A549 (cell line): ENCODE data around the gene ACOXL. TPM values are rescaled to one million over a fixed set of nuclear protein-coding genes. Genes with fewer than 3 reads are reported as not detected.

Experiments
- ATAC-seq, 2 experiments: fragments of 200-7000 bp in 1 of 2; fragments of >200 bp in 1 of 2; cut with Nextera tagmentation in 1 of 2; cut with Tn5 transposase in 1 of 2; 3 replicates each; pipeline versions ENCODE4 v1.8.0 to v1.9.1; 2018 to 2020; ENCODE audit warnings: mild to moderate bottlenecking in 1 of 2, moderate library complexity in 1 of 2
- CTCF ChIA-PET: fragments of 300-600 bp; sonication (Branson Sonifier 250); formaldehyde crosslinking; extraction: SDS; loops from one replicate; lab custom pipeline; 2021; ENCODE audit warnings: antibody characterized with exemption, inconsistent platforms; lab: Yijun Ruan, JAX
- POLR2A ChIA-PET: fragments of 350-600 bp; formaldehyde crosslinking; extraction: SDS; loops from one replicate; lab custom pipeline; 2021; ENCODE audit warnings: antibody characterized with exemption, inconsistent platforms; lab: Yijun Ruan, JAX
- DNase-seq, 2 experiments: peaks; one replicate each; pipeline versions ENCODE4 v3.0.0 to v3.0.0-alpha.2; 2011 to 2016; ENCODE audit warnings: low read depth in 1 of 2, low spot score in 1 of 2
- FAIRE-seq: peaks from 2 replicates; lab custom pipeline; 2011; peaks lifted over from hg19 to GRCh38; lab: Jason Lieb, UNC
- H3K27ac ChIP-seq, 2 experiments: fragments of >200 bp; sonication (Bioruptor Twin); formaldehyde crosslinking; 3 replicates each; pipeline ENCODE4 v1.5.1; 2016 to 2017
- H3K4me1 ChIP-seq: fragments of >200 bp; sonication (Bioruptor Twin); formaldehyde crosslinking; 3 replicates; pipeline ENCODE4 v1.6.1; 2016
- H3K4me2 ChIP-seq: fragments of >200 bp; sonication (Bioruptor Twin); formaldehyde crosslinking; 3 replicates; pipeline ENCODE4 v1.6.1; 2016
- H3K4me3 ChIP-seq: fragments of >200 bp; sonication (Bioruptor Twin); formaldehyde crosslinking; 3 replicates; pipeline ENCODE4 v1.5.1; 2016
- H3K9me3 ChIP-seq: fragments of >200 bp; sonication (Bioruptor Twin); formaldehyde crosslinking; 3 replicates; pipeline ENCODE4 v1.6.1; 2016
- CEBPB ChIP-seq, 2 experiments: fragments of >200 bp in 1 of 2; sonication (Bioruptor Twin) in 1 of 2; formaldehyde crosslinking in 1 of 2; IDR thresholded peaks; 2 replicates each; pipeline ENCODE4 v1.6.1; 2012 to 2016
- E2F6 ChIP-seq: IDR thresholded peaks from 2 replicates; pipeline ENCODE4 v1.6.1; 2012; ENCODE audit warnings: low read depth, borderline replicate concordance
- EHMT2 ChIP-seq: fragments of 200-600 bp; sonication (generic); IDR thresholded peaks from 2 replicates; pipeline ENCODE4 v1.6.1; 2016; ENCODE audit warnings: antibody characterized with exemption, low read depth, mild to moderate bottlenecking, moderate library complexity
- ELK1 ChIP-seq: fragments of 150-350 bp; IDR thresholded peaks from 2 replicates; pipeline ENCODE4 v1.6.1; 2014; ENCODE audit warnings: low read depth, mild to moderate bottlenecking, low read length
- EP300 ChIP-seq, 2 experiments: fragments of >200 bp; sonication (Bioruptor Twin); formaldehyde crosslinking; IDR thresholded peaks; 2 replicates in 1 of 2; 3 replicates in 1 of 2; pipeline ENCODE4 v1.6.1; 2016 to 2017
- ESRRA ChIP-seq: fragments of 150-350 bp; IDR thresholded peaks from 2 replicates; pipeline ENCODE4 v1.6.1; 2014; ENCODE audit warnings: mild to moderate bottlenecking, low read length, borderline replicate concordance
- FOXS1 ChIP-seq: fragments of 250-450 bp; sonication (Bioruptor Pico); IDR thresholded peaks from 2 replicates; pipeline ENCODE4 v1.5.0; 2020; ENCODE audit warnings: mild to moderate bottlenecking, moderate library complexity
- GATA3 ChIP-seq: IDR thresholded peaks from 2 replicates; pipeline ENCODE4 v1.6.1; 2012; ENCODE audit warnings: borderline replicate concordance
- HEYL ChIP-seq: fragments of 250-450 bp; sonication (Bioruptor Pico); IDR thresholded peaks from 2 replicates; pipeline ENCODE4 v1.8.0; 2021; ENCODE audit warnings: mild to moderate bottlenecking, moderate library complexity
- HOXB5 ChIP-seq: fragments of 250-450 bp; sonication (Bioruptor Pico); IDR thresholded peaks from 2 replicates; pipeline ENCODE4 v1.5.0; 2020; ENCODE audit warnings: mild to moderate bottlenecking, moderate library complexity
- JUNB ChIP-seq: fragments of >200 bp; sonication (Bioruptor Twin); formaldehyde crosslinking; IDR thresholded peaks from 2 replicates; pipeline ENCODE4 v1.6.1; 2016
- MAFK ChIP-seq: fragments of 450-650 bp; IDR thresholded peaks from 2 replicates; pipeline ENCODE4 v1.6.1; 2014; ENCODE audit not compliant: partially characterized antibody
- MAX ChIP-seq: IDR thresholded peaks from 2 replicates; pipeline ENCODE4 v1.6.1; 2012
- MAZ ChIP-seq: fragments of 150-350 bp; IDR thresholded peaks from 2 replicates; pipeline ENCODE4 v1.6.1; 2014; ENCODE audit warnings: antibody characterized with exemption, low read depth, low read length, borderline replicate concordance
- NPAS2 ChIP-seq: fragments of 250-450 bp; sonication (Bioruptor Pico); IDR thresholded peaks from 2 replicates; pipeline ENCODE4 v1.8.0; 2022; ENCODE audit warnings: mild to moderate bottlenecking, moderate library complexity, borderline replicate concordance
- PHF8 ChIP-seq: fragments of 200-600 bp; sonication (generic); IDR thresholded peaks from 2 replicates; pipeline ENCODE4 v1.6.1; 2016; ENCODE audit warnings: low read depth, mild to moderate bottlenecking, antibody characterized with exemption, moderate library complexity, borderline replicate concordance
- POLR2A ChIP-seq: IDR thresholded peaks from 2 replicates; pipeline ENCODE4 v1.6.1; 2012; ENCODE audit warnings: mild to moderate bottlenecking, low read length
- RARB ChIP-seq: fragments of 250-450 bp; sonication (Bioruptor Pico); IDR thresholded peaks from 2 replicates; pipeline ENCODE4 v1.8.0; 2021; ENCODE audit warnings: mild to moderate bottlenecking, moderate library complexity
- RCOR1 ChIP-seq: fragments of 150-350 bp; IDR thresholded peaks from 2 replicates; pipeline ENCODE4 v1.6.1; 2014; ENCODE audit warnings: antibody characterized with exemption, low read length, low read depth
- RFX5 ChIP-seq: fragments of 450-650 bp; IDR thresholded peaks from 2 replicates; pipeline ENCODE4 v1.7.1; 2014; ENCODE audit warnings: antibody characterized with exemption, mild to moderate bottlenecking, moderate library complexity
- RNF2 ChIP-seq: fragments of 200-600 bp; sonication (generic); IDR thresholded peaks from 2 replicates; pipeline ENCODE4 v1.6.1; 2016; ENCODE audit warnings: low read depth, mild to moderate bottlenecking, antibody characterized with exemption, moderate library complexity, borderline replicate concordance
- TFCP2L1 ChIP-seq: fragments of 250-450 bp; sonication (Bioruptor Pico); IDR thresholded peaks from 2 replicates; pipeline ENCODE4 v1.5.0; 2021; ENCODE audit warnings: mild to moderate bottlenecking
- ZC3H11A ChIP-seq: fragments of 450-650 bp; IDR thresholded peaks from 2 replicates; pipeline ENCODE4 v1.6.1; 2014; ENCODE audit warnings: antibody characterized with exemption, mild to moderate bottlenecking
- WGBS: methylation state at CpG from one replicate; pipeline ENCODE4 v1.1.6; 2017; ENCODE audit errors: missing lambda C conversion rate; 5-methylcytosine and 5-hydroxymethylcytosine counted together
- polyA plus RNA-seq, 4 experiments: library from polyadenylated mRNA; depleted of rRNA in 3 of 4; stranded (reverse); fragments of >200 nt; fragmentation: RNase III in 1 of 4; extraction: RNeasy Plus Mini Kit Qiagen cat#74134 plus additional on column Dnase treatment in 1 of 4; gene quantifications; 2 replicates in 3 of 4; 3 replicates in 1 of 4; pipeline ENCODE4 v1.2.3, GENCODE V29; 2011 to 2017

ACOXL gene
- polyA plus RNA-seq, 2 of the 4 experiments (the other 2 are of a cell fraction), result not detected

- DNase-seq (peak; percentile 77 to 86), FAIRE-seq (no peak), ATAC-seq (peak; percentile 64 to 74)
- H3K4me1 ChIP-seq, result peaks cover 23% of the 10 kb centered on the region
- no peaks in the 10 kb centered on the region for H3K9me3 ChIP-seq
- H3K4me3 ChIP-seq, result peak overlapping the region; percentile 78
- H3K27ac ChIP-seq, result peak overlapping the region; percentile 83 to 91
- POLR2A ChIA-PET, result interaction anchor here (1.0 to 2.1 kb wide), 2 partner anchors 57 to 577 kb away, joined by 4 to 23 read pairs; no protein-coding TSS in a partner anchor
- 0 out of 2 replicates have a peak, but pooled peaks have one; percentile 29 for TF ChIP-seq RFX5
- TF ChIP-seq POLR2A, result peak; percentile 32; the same call in 1 of the 2 replicates
- no peak for TF ChIP-seq HOXB5 (CRISPR knock-in tag)
- TF ChIP-seq MAX, result peak; percentile 62
- peak; percentile 67; the same call in 1 of the 2 replicates for TF ChIP-seq RNF2
- TF ChIP-seq E2F6, result peak; percentile 65; the same call in 1 of the 2 replicates
- no peak for TF ChIP-seq EHMT2
- TF ChIP-seq ELK1, result no peak
- 0 out of 2 replicates have a peak, but pooled peaks have one; percentile 40 for TF ChIP-seq TFCP2L1 (CRISPR knock-in tag)
- WGBS, result 4% methylated on average over 23 of the region's 93 CpGs
- CTCF ChIA-PET, result interaction anchor here (2.1 kb wide), 1 partner anchor 577 kb away, joined by 13 read pairs; no protein-coding TSS in a partner anchor
- H3K4me2 ChIP-seq, result peak overlapping the region; percentile 96
Measured at GRCh38 chr2:111121828-111122630, 389.7 kb downstream of the ACOXL start.

GRCh38 chr2:111122631-111123421, 390.5 kb downstream of the ACOXL start:
- POLR2A ChIA-PET, result no interaction called here

GRCh38 chr2:111123751-111124150, 391.4 kb downstream of the ACOXL start:
- DNase-seq (no peak), ATAC-seq (no peak), FAIRE-seq (no peak)
- ChIA-PET POLR2A (no interaction called here), CTCF (interaction anchor here (0.8 kb wide), 1 partner anchor 8 kb away, joined by 4 read pairs; no protein-coding TSS in a partner anchor)
- WGBS, result 88% methylated on average over 7 of the region's 7 CpGs
- Histone ChIP-seq H3K4me2 (peak overlapping the region; percentile 96), H3K4me1 (peaks cover 16% of the 10 kb centered on the region), H3K9me3 (no peaks in the 10 kb centered on the region), H3K4me3 (peak overlapping the region; percentile 78), H3K27ac (no peak overlapping the region)
- TF ChIP-seq PHF8 (no peak), ZC3H11A (no peak), JUNB (no peak), RARB (CRISPR knock-in tag) (no peak), GATA3 (no peak), HEYL (CRISPR knock-in tag) (no peak), ESRRA (no peak), FOXS1 (CRISPR knock-in tag) (no peak), E2F6 (no peak), CEBPB (IDR thresholded peaks at IDR 0.05) (no peak), EP300 (IDR thresholded peaks at IDR 0.05) (no peak), NPAS2 (CRISPR knock-in tag) (no peak)

More at GRCh38 chr2:111122631-111123421, 390.5 kb downstream of the ACOXL start:
- peak; percentile 28 to 51 for ATAC-seq
- FAIRE-seq, result no peak
- peak overlapping the region; percentile 64 to 91 for H3K27ac ChIP-seq
- WGBS, result 7% methylated on average over 11 of the region's 92 CpGs
- H3K4me1 ChIP-seq, result peaks cover 23% of the 10 kb centered on the region
- peak overlapping the region; percentile 96 for H3K4me2 ChIP-seq
- CTCF ChIA-PET, result interaction anchor here (0.8 kb wide), 1 partner anchor 9 kb away, joined by 4 read pairs; no protein-coding TSS in a partner anchor
- no peaks in the 10 kb centered on the region for H3K9me3 ChIP-seq
- peak overlapping the region; percentile 78 for H3K4me3 ChIP-seq
- peak; percentile 25 to 76 for DNase-seq
- no peak for TF ChIP-seq MAZ
- TF ChIP-seq MAFK, result peak; percentile 99
- TF ChIP-seq PHF8, result peak; percentile 55; the same call in 1 of the 2 replicates
- peak; percentile 37 for TF ChIP-seq MAX
- 0 out of 2 replicates have a peak, but pooled peaks have one; percentile 39 for TF ChIP-seq RFX5
- 0 out of 2 replicates have a peak, but pooled peaks have one; percentile 10 for TF ChIP-seq POLR2A
- TF ChIP-seq RCOR1, result no peak
- TF ChIP-seq, all 56 proteins: peak for 5
